ENCODE data around the gene SAXO1. TPM values are rescaled to one million over a fixed set of nuclear protein-coding genes. Genes with fewer than 3 reads are reported as not detected.
"Not testable (repeated sequence)": the region's sequence is repeated elsewhere in the genome, so short reads cannot be mapped to it uniquely, and the experiment has no call there.

Gene SAXO1
- total RNA-seq, 1 donor from 2014 or later, result 0.02 TPM

DNA sequence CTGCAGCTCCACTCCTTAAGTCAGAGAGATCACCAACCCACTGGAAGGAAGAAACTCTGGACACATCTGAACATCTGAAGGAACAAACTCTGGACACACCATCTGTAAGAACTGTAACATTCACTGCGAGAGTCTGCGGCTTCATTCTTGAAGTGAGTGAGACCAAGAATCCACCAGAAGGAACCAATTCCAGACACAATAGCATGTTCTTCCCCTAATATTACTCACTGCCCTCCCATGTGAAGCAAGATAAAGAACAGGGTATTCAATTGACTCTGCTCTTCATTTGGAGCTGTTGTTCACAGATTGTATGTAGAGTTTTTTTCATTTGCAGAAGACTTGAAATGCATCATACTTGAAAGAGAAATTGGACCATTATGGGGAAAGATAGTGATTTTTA is 10.8 kb downstream of the SAXO1 start:
- H3K4me3 Mint-ChIP-seq, result no peak overlapping the region
- no peak for ATAC-seq (ENCODE audit: low read depth)
- no peaks in the 10 kb centered on the region for H3K36me3 Mint-ChIP-seq (ENCODE audit: low read depth)
- no peak for DNase-seq
- no peak overlapping the region for H3K27ac Mint-ChIP-seq
- ChIA-PET CTCF (no interaction called here), POLR2A (no interaction called here)
- peaks cover 3% of the 10 kb centered on the region for H3K27me3 Mint-ChIP-seq
- TF ChIP-seq, protein P1, sequence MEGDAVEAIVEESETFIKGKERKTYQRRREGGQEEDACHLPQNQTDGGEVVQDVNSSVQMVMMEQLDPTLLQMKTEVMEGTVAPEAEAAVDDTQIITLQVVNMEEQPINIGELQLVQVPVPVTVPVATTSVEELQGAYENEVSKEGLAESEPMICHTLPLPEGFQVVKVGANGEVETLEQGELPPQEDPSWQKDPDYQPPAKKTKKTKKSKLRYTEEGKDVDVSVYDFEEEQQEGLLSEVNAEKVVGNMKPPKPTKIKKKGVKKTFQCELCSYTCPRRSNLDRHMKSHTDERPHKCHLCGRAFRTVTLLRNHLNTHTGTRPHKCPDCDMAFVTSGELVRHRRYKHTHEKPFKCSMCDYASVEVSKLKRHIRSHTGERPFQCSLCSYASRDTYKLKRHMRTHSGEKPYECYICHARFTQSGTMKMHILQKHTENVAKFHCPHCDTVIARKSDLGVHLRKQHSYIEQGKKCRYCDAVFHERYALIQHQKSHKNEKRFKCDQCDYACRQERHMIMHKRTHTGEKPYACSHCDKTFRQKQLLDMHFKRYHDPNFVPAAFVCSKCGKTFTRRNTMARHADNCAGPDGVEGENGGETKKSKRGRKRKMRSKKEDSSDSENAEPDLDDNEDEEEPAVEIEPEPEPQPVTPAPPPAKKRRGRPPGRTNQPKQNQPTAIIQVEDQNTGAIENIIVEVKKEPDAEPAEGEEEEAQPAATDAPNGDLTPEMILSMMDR (IDR thresholded peaks at IDR 0.05), result no peak
- intact Hi-C loops (cut with micrococcal nuclease), result no loop called here
- H3K9me3 Mint-ChIP-seq, result no peaks in the 10 kb centered on the region
- no peaks in the 10 kb centered on the region for H3K4me1 Mint-ChIP-seq

DNA sequence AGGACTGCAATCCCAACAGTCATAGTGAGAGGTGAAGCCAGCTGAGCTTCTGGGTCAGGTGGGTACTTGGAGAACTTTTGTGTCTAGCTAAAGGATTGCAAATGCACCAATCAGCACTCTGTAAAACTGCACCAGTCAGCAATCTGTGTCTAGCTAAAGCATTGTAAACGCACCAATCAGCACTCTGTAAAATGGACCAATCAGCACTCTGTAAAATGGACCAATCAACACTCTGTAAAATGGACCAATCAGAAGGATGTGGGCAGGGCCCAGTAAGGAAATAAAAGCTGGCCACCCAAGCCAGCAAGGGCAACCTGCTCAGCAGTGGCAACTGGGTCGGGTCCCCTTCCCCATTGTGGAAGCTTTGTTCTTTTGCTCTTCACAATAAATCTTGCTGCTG is 11.4 kb downstream of the SAXO1 start:
- CTCF ChIA-PET; intact Hi-C loops (cut with micrococcal nuclease); H3K27me3 Mint-ChIP-seq; POLR2A ChIA-PET; ATAC-seq (ENCODE audit: low read depth); H3K27ac Mint-ChIP-seq; H3K36me3 Mint-ChIP-seq (ENCODE audit: low read depth); DNase-seq; H3K4me1 Mint-ChIP-seq; H3K9me3 Mint-ChIP-seq; H3K4me3 Mint-ChIP-seq: not testable (repeated sequence)

DNA sequence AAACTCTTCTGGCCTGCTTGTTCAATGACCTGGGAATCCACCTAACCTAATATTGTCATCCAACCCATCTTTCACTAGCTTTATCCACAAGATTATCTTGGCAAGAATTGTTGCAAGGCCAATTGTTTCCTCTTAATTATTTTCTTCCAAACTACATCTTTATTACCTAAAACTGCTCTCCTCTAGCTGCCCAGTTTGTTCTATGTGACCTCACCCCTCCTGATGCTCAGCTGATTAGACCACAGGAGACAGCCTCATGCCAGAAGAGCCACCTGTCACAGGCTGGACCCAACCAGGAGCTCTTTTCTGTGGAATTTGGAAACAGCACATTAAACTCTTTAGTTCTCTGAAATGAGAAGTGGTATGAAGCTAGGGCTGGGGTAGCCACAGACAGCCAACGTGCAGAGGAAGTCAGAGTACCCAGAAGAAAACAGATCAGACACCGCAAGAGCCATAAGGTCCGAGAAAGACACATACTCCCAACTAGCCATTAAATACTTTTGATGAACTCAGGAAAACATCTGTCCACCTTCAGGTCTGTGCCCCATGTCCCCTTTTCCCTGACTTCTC is 12.0 kb downstream of the SAXO1 start:
- H3K9me3 Mint-ChIP-seq, result no peaks in the 10 kb centered on the region
- TF ChIP-seq, protein P1 (IDR thresholded peaks at IDR 0.05), result no peak
- ChIA-PET CTCF (interaction anchor here (1.0 kb wide), 1 partner anchor 8 kb away, joined by 3 read pairs; no protein-coding TSS in a partner anchor), POLR2A (no interaction called here)
- H3K36me3 Mint-ChIP-seq (ENCODE audit: low read depth), result no peaks in the 10 kb centered on the region
- H3K4me3 Mint-ChIP-seq, result no peak overlapping the region
- DNase-seq (no peak), ATAC-seq (ENCODE audit: low read depth) (no peak)
- peaks cover 3% of the 10 kb centered on the region for H3K27me3 Mint-ChIP-seq
- intact Hi-C loops (cut with micrococcal nuclease), result no loop called here
- H3K4me1 Mint-ChIP-seq, result no peaks in the 10 kb centered on the region
- no peak overlapping the region for H3K27ac Mint-ChIP-seq

DNA sequence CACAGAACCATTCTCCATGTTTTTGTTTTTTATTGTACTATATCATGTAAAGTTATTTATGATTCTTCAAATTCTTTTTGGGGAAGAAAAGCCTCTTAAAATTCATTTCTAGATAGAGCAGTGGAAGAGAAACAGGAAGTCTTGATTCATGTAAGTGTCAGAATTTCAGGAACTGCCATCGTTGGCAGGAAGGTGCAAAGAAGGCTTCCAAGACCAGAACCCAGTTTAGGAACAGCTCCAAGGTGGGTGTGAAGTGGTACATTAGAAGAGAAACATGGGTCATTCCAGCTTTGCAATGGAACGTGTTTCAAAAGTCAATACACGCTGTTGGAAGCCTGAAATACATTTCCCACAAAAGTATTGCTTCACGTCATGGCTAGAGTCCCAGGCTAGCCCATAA is 14.8 kb downstream of the SAXO1 start:
- no peak overlapping the region for H3K4me3 Mint-ChIP-seq
- ChIA-PET POLR2A (no interaction called here), CTCF (no interaction called here)
- intact Hi-C loops (cut with micrococcal nuclease), result no loop called here
- H3K4me1 Mint-ChIP-seq, result no peaks in the 10 kb centered on the region
- H3K9me3 Mint-ChIP-seq, result no peaks in the 10 kb centered on the region
- H3K27ac Mint-ChIP-seq, result no peak overlapping the region
- peaks cover 2% of the 10 kb centered on the region for H3K27me3 Mint-ChIP-seq
- no peaks in the 10 kb centered on the region for H3K36me3 Mint-ChIP-seq (ENCODE audit: low read depth)
- ATAC-seq (ENCODE audit: low read depth) (no peak), DNase-seq (no peak)
- TF ChIP-seq, protein P1 (IDR thresholded peaks at IDR 0.05), result no peak

DNA sequence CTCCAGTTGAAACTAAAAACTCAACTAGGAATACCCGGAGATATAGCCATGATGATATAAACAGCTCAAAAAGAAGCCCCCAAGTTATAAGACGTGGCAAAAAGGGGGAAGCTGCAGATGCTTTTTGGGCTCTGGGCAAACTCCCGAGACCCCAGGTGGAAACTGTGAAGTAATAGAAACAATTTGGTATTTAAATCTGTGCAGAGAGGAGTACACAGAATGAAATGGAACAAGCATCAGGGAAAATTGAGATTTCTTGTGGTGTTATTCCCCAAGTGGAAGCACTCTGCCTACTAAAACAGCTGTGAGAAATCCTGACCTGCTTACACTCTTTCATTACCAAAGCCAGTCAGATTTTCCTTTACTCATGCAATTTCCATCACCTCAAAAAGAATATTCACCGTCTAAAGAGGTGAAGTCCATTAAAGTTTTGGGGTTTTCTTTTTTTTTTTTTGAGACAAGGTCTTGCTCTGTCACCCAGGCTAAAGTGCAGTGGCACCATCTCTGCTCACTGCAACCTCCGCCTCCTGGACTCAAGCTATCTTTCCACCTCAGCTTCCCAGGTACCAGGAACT is 23.5 kb downstream of the SAXO1 start:
- Mint-ChIP-seq H3K27me3 (no peaks in the 10 kb centered on the region), H3K4me3 (no peak overlapping the region), H3K4me1 (no peaks in the 10 kb centered on the region), H3K27ac (no peak overlapping the region), H3K36me3 (ENCODE audit: low read depth) (no peaks in the 10 kb centered on the region), H3K9me3 (no peaks in the 10 kb centered on the region)
- ChIA-PET CTCF (no interaction called here), POLR2A (no interaction called here)
- DNase-seq (no peak), ATAC-seq (ENCODE audit: low read depth) (no peak)
- intact Hi-C loops (cut with micrococcal nuclease), result no loop called here
- TF ChIP-seq, protein P1 (IDR thresholded peaks at IDR 0.05), result no peak

DNA sequence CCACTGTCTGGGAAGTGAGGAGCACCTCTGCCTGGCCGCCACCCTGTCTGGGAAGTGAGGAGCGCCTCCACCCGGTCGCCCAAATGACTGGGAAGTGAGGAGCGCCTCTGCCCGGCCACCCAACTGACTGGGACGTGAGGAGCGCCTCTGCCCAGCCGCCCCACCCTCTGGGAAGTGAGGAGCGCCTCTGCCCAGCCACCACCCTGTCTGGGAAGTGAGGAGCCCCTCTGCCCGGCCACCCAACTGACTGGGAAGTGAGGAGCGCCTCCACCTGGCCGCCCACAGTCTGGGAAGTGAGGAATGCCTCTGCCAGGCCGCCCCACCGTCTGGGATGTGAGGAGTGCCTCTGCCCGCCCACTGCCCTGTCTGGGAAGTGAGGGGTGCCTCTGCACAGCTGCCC is 32.9 kb downstream of the SAXO1 start:
- ATAC-seq (ENCODE audit: low read depth) (no peak), DNase-seq (no peak)
- H3K27me3 Mint-ChIP-seq, result peaks cover 7% of the 10 kb centered on the region
- intact Hi-C loops (cut with micrococcal nuclease), result no loop called here
- H3K36me3 Mint-ChIP-seq (ENCODE audit: low read depth), result no peaks in the 10 kb centered on the region
- no peak overlapping the region for H3K4me3 Mint-ChIP-seq
- H3K27ac Mint-ChIP-seq, result no peak overlapping the region
- ChIA-PET CTCF (no interaction called here), POLR2A (no interaction called here)
- H3K9me3 Mint-ChIP-seq, result peaks cover 9% of the 10 kb centered on the region
- H3K4me1 Mint-ChIP-seq, result no peaks in the 10 kb centered on the region
- TF ChIP-seq, protein P1 (IDR thresholded peaks at IDR 0.05), result no peak
